ENCODE results near the gene CDH1.

DNA sequence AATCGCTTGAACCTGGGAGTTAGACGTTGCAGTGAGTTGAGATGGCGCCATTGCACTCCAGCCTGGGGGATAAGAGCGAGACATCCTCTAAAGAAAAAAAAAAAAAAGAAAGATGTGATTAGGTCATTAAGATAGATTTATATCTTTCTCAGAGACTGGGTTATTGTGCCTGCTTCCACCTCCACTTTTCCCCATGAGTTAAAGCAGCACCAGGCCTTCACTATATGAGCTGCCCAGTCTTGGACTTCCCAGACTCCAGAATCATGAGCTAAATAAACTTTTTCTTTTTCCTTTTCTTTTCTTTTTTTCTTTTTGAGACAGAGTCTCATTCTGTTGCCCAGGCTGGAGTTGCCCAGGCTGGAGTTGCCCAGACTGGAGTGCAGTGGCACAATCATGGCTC lies 19.4 kb upstream of the CDH1 start:
- TF ChIP-seq, protein P1, sequence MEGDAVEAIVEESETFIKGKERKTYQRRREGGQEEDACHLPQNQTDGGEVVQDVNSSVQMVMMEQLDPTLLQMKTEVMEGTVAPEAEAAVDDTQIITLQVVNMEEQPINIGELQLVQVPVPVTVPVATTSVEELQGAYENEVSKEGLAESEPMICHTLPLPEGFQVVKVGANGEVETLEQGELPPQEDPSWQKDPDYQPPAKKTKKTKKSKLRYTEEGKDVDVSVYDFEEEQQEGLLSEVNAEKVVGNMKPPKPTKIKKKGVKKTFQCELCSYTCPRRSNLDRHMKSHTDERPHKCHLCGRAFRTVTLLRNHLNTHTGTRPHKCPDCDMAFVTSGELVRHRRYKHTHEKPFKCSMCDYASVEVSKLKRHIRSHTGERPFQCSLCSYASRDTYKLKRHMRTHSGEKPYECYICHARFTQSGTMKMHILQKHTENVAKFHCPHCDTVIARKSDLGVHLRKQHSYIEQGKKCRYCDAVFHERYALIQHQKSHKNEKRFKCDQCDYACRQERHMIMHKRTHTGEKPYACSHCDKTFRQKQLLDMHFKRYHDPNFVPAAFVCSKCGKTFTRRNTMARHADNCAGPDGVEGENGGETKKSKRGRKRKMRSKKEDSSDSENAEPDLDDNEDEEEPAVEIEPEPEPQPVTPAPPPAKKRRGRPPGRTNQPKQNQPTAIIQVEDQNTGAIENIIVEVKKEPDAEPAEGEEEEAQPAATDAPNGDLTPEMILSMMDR (IDR thresholded peaks at IDR 0.05): no peak
- no peak for TF ChIP-seq ZFX (IDR thresholded peaks at IDR 0.05; ENCODE audit: borderline replicate concordance)
